ENCODE measurements around the gene STX8. TPM values are rescaled to one million over a fixed set of nuclear protein-coding genes. Genes with fewer than 3 reads are reported as not detected.

The STX8 gene
- total and polyA plus RNA-seq, 9 of the 15 experiments (the other 6 are each of a cell fraction or from before 2014, with no cell fraction given) = 14.6 to 42.5 (median 22.1) TPM

- H3K79me2 ChIP-seq (ENCODE audit: control insufficient read depth, insufficient read depth, low read length) = no peaks in the 10 kb centered on the region
- in situ Hi-C loops (cut with MboI) (no loop called here), intact Hi-C loops (cut with micrococcal nuclease) (no loop called here)
- H3K9ac ChIP-seq (ENCODE audit: insufficient read depth in 1 of 2, low read depth in 2 of 2, low read length in 2 of 2) = no peak overlapping the region
- no peak for DNase-seq (ENCODE audit: extremely low read depth in 1 of 4, low spot score in 3 of 4)
- no peak for ATAC-seq
- no peak overlapping the region for H3K27ac ChIP-seq (ENCODE audit: extremely low read depth, low read depth, low read length)
- BruUV-seq (replicated peaks) = no TSS peak
- no peak overlapping the region for H3K4me2 ChIP-seq (ENCODE audit: insufficient read depth, low read length)
- H3K27me3 ChIP-seq (ENCODE audit: control insufficient read depth in 2 of 2, insufficient read depth in 2 of 2, low read length in 2 of 2) = no peaks in the 10 kb centered on the region; a peak in 1 of 5 replicates
- no peak for TF ChIP-seq MLX (CRISPR knock-in tag; conservative IDR thresholded peaks at IDR 0.05)
- no peak for TF ChIP-seq ZNF133 (CRISPR knock-in tag; IDR thresholded peaks at IDR 0.05)
- no peak for TF ChIP-seq CREB1 (IDR thresholded peaks at IDR 0.05)
- no peak for TF ChIP-seq CREB1 (CRISPR knock-in tag; IDR thresholded peaks at IDR 0.05)
- TF ChIP-seq ZNF511 (CRISPR knock-in tag; IDR thresholded peaks at IDR 0.05) = no peak
- no peaks in the 10 kb centered on the region for H3K36me3 ChIP-seq (ENCODE audit: control insufficient read depth, insufficient read depth, low read length)
- no peaks in the 10 kb centered on the region for H3K4me1 ChIP-seq (replicated peaks in 1 of 2; ENCODE audit: control insufficient read depth in 2 of 2, insufficient read depth in 2 of 2, low read length in 2 of 2)
- no peaks in the 10 kb centered on the region for H3K9me1 ChIP-seq (ENCODE audit: control insufficient read depth, insufficient read depth, low read length)
- CTCF ChIA-PET (ENCODE audit: low intra/inter-chr PET ratio) = no interaction called here
- no peak overlapping the region for H2AFZ ChIP-seq (ENCODE audit: low read depth, low read length)
- no peak overlapping the region for H3K4me3 ChIP-seq
- POLR2A ChIA-PET = no interaction called here
- 2% methylated on average over 7 of the region's 11 CpGs for WGBS (ENCODE audit: insufficient coverage, low coverage, missing lambda C conversion rate)
- H3K9me3 ChIP-seq (replicated peaks; ENCODE audit: control insufficient read depth, insufficient read depth, low read depth, low read length) = no peaks in the 10 kb centered on the region
- FAIRE-seq = no peak
- H4K20me1 ChIP-seq (replicated peaks; ENCODE audit: control insufficient read depth, insufficient read depth, low read length) = no peaks in the 10 kb centered on the region
Measured at GRCh38 chr17:9427465-9428315, 147.9 kb downstream of the STX8 start.
